ENCODE measurements around the gene IHH.

IHH gene

GRCh38 chr2:219073413-219074129 is 12.8 kb upstream of the IHH start:
- DNase-seq (ENCODE audit: low spot score), result peak; percentile 71

GRCh38 chr2:219072741-219073250 is 12.1 kb upstream of the IHH start:
- DNase-seq (ENCODE audit: low spot score), result no peak

DNA sequence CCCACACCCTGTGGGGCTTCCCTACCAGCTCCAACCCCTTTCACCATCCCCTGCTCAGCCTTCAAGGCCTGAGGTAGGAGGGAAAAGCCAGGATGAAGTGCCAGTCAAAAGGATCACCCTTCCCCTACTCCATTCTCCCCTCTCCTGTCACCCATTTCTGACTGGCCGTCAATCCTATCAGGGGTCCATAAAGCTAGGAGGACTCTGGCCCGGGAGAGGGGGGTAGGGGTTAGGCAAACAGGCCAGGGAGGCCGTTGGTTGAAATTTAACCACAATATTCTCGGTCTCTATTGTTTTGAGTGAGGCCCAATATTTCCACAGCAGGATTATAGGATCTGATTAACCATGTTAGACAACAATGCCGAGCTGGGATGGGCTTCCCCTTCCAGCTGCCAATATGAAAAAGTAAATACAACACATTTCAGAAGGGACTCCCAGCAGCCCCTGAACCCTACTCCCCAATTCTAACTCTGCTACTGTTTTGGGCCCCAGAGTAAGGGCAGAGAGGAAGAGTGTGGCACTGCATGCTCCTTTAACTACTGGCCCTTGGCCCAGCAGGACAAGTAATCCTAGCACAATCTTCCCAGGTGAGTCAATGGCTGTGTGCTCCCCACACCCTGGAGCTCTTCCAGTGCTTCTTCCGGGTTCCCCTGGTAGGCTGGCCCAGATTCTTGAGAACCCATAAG is 10.6 kb upstream of the IHH start:
- DNase-seq (ENCODE audit: low spot score), result peak; percentile 50

- no peak for DNase-seq (ENCODE audit: low spot score)
Observed at GRCh38 chr2:219065484-219065883, 4.8 kb upstream of the IHH start.

- DNase-seq (ENCODE audit: low spot score), result no peak
Observed at GRCh38 chr2:219062081-219062480, 1.4 kb upstream of the IHH start.

GRCh38 chr2:219059725-219060682 is 717 bp downstream of the IHH start:
- no peak for DNase-seq (ENCODE audit: low spot score)

DNA sequence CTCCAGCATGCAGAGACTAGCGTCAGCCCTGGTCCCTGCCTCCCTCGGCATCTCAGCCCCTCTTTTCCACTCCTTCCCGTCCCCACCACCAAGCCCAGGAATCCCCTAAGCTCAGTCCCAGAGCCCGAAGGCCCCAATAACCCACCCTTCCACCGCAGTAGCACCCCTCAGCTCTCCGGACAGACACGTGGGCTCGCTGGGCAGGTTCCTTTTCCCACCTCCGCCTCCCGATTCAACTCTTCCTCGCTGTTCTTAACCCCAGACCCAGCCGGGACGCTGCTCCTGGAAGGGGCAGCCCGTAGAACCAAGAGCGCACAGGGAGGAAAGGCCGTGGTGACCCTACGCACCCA is 1.4 kb downstream of the IHH start:
- no peak for DNase-seq (ENCODE audit: low spot score)

DNA sequence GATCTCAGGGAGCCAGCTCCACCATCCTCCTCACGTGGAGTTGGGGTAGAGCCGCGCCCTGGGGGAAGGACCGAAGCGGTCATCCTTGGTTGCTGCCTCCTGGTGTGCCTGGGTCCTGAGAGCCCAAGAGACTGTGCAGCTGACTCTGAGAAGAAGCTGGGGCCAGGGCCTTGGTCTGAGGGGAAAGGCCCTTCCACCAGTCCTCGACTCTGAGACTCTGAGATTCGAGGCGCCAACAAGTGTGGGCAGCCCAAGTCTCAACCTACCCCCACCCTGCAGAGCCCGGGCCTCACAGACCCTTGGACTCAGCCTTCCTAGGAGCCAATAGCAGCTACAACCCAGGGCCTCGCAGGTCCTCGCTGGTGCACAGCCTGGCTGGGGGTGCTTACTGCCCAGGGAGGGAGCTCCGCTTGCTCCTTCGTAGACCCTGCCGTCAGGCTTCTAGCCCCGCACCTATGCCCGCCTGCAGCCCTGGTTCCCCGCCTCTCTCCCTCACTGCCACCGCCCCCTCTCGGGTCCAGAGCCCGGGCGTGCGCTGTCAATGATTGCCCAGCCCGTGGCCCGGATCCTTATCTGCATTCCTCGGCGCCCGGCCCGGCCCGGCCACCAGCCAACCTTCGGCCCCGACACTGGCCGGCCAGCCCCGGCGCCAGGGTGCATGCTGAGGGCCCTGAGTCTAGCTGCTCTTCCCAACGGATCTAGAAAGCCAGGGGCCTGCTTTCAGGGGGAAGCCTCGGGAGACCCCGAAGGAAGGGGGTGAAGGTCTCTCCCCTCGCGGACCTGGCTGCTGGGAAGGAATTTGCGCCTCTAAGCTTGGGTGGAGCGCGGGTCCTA is 2.0 kb downstream of the IHH start:
- DNase-seq (ENCODE audit: low spot score), result peak; percentile 83

DNA sequence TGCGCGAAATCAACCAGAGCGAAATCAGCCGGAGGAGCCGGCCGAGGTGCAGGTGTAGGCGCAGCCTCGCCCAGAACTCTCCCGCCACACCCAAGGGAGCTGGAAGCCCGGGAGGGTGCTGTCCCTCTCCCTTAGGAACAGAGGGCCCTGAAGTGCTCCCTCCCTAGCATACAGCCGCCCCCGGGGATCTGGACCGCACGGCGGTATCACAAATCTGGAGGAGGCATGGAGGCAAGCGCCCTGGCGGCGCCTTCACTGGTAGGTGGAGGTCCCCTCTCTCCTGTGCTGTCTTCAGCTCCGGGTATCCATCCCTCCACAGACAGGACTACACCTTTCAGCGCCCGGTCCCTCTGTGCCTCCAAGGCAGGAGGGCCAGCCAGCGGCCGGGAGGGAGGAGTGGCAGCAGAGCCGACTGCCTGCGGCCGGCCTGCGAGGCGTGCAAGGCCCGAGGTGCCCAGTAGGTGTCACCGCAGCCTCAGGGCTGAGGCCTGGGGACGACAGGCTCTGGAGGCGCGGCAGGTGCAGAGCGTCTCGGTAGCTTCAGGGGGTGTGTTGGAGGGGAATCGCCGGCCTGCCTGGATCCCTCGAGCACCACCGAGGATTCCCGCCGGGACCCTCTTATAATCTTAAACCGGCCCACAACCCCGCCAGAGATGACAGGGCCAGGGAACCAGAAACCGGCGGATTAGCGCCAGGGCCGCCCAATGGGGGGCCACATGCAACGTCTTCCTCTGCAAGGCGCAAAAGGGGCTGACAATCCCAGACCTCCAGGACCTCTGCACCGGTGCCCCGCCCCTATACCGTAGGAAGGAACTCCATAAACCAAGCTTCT is 2.8 kb downstream of the IHH start:
- DNase-seq (ENCODE audit: low spot score), result peak; percentile 90

DNA sequence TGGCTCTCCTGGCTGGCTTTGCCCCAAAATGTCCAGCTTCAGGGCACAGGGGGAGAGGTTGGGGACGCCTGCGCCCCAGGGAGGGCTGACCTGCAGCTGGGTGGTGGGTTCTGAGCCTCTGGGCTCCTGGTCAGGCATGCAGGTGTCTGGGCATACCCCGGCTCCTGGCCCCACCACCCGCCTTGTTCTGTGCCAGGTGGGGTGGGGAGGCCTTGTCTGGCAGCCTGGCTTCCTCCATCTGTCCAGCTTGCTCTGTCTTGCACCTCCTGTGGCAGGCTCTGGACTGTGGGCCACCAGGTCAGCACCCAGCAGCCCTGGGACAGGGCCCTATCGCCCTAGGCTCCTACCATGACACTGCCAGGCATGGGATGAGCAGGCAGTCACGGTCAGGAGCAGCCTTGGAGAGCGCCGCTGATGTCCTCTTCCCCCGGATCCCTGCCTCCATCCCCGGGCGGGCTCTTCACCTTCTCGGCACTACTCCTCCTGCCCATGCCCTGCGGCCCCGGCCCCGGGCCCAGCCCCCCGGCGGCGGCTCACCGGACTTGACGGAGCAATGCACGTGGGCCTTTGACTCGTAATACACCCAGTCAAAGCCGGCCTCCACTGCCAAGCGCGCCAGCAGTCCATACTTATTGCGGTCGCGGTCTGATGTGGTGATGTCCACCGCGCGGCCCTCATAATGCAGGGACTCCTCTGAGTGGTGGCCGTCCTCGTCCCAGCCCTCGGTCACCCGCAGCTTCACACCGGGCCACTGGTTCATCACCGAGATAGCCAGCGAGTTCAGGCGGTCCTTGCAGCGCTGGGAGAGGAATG is 3.6 kb downstream of the IHH start:
- no peak for DNase-seq (ENCODE audit: low spot score)

GRCh38 chr2:219056176-219056895 is 4.4 kb downstream of the IHH start:
- DNase-seq (ENCODE audit: low spot score), result no peak

GRCh38 chr2:219054956-219055903 is 5.5 kb downstream of the IHH start:
- no peak for DNase-seq (ENCODE audit: low spot score)

- no peak for DNase-seq (ENCODE audit: low spot score)
Observed at GRCh38 chr2:219049282-219049681, 11.4 kb downstream of the IHH start.

GRCh38 chr2:219045937-219046550 is 14.7 kb downstream of the IHH start:
- peak; percentile 67 for DNase-seq (ENCODE audit: low spot score)

- DNase-seq (ENCODE audit: low spot score), result no peak
Observed at GRCh38 chr2:219042750-219043149, 18.0 kb downstream of the IHH start.

DNA sequence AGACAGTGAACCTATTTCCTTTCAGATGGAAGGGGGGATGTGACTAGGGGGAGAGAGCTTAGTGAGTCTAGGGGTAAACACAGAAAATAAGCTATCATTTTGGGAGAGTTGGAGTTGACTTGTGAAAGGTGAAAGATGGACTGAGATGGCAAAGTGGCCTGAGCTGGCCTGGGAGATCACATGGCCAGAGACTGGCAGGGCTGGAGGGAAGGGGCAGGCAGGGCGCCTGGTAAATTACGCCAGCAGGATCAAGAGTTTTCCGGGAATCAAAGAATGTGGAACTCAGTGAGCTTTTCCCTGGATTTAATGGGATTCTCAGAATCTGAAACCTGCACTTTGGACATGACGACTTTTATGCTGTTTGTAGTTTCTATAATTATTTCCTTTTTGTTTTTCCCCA is 18.6 kb downstream of the IHH start:
- no peak for DNase-seq (ENCODE audit: low spot score)

GRCh38 chr2:219041252-219041651 is 19.5 kb downstream of the IHH start, which contains the start of gene CFAP65:
Gene CFAP65 (minus strand): TSS chr2:219041516. CDS start chr2:219039048, 2,468 bp downstream.
- DNase-seq (ENCODE audit: low spot score), result peak; percentile 63
